Measurements from ENCODE around the gene SRPK2. TPM values are rescaled to one million over a fixed set of nuclear protein-coding genes. Genes with fewer than 3 reads are reported as not detected.
"Not testable (repeated sequence)": the region's sequence is repeated elsewhere in the genome, so short reads cannot be mapped to it uniquely, and the experiment has no call there.

SRPK2 gene
- polyA plus RNA-seq, 1 donor, result 26.7 TPM

- Histone ChIP-seq H3K36me3 (ENCODE audit: control insufficient read depth, insufficient read depth, low read length) (no peaks in the 10 kb centered on the region), H3K4me3 (ENCODE audit: low read length) (no peak overlapping the region), H3K27me3 (ENCODE audit: control insufficient read depth, insufficient read depth, low read length) (no peaks in the 10 kb centered on the region), H3K27ac (ENCODE audit: low read length) (no peak overlapping the region), H3K9me3 (ENCODE audit: control insufficient read depth, low read depth, low read length) (no peaks in the 10 kb centered on the region), H3K4me1 (ENCODE audit: control insufficient read depth, insufficient read depth, low read length) (peaks cover 7% of the 10 kb centered on the region)
- DNase-seq, result no peak
- WGBS (ENCODE audit: insufficient coverage, low lambda C conversion rate), result no CpG with 5 or more reads among the region's 6 CpGs
Observed at GRCh38 chr7:105355701-105356100, 33.0 kb downstream of the SRPK2 start.

- Histone ChIP-seq H3K36me3 (ENCODE audit: control insufficient read depth, insufficient read depth, low read length) (no peaks in the 10 kb centered on the region), H3K27ac (ENCODE audit: low read length) (no peak overlapping the region), H3K4me1 (ENCODE audit: control insufficient read depth, insufficient read depth, low read length) (peaks cover 7% of the 10 kb centered on the region), H3K9me3 (ENCODE audit: control insufficient read depth, low read depth, low read length) (no peaks in the 10 kb centered on the region), H3K27me3 (ENCODE audit: control insufficient read depth, insufficient read depth, low read length) (no peaks in the 10 kb centered on the region), H3K4me3 (ENCODE audit: low read length) (no peak overlapping the region)
- no CpG with 5 or more reads among the region's 2 CpGs for WGBS (ENCODE audit: insufficient coverage, low lambda C conversion rate)
- DNase-seq, result no peak
Observed at GRCh38 chr7:105354383-105354782, 34.3 kb downstream of the SRPK2 start.

GRCh38 chr7:105353752-105354328, 34.9 kb downstream of the SRPK2 start:
- no peaks in the 10 kb centered on the region for H3K27me3 ChIP-seq (ENCODE audit: control insufficient read depth, insufficient read depth, low read length)
- H3K9me3 ChIP-seq (ENCODE audit: control insufficient read depth, low read depth, low read length), result no peaks in the 10 kb centered on the region
- no peak overlapping the region for H3K4me3 ChIP-seq (ENCODE audit: low read length)
- no peaks in the 10 kb centered on the region for H3K36me3 ChIP-seq (ENCODE audit: control insufficient read depth, insufficient read depth, low read length)
- DNase-seq, result peak; percentile 12 to 22
- peaks cover 7% of the 10 kb centered on the region for H3K4me1 ChIP-seq (ENCODE audit: control insufficient read depth, insufficient read depth, low read length)
- H3K27ac ChIP-seq (ENCODE audit: low read length), result no peak overlapping the region
- WGBS (ENCODE audit: insufficient coverage, low lambda C conversion rate), result no CpG with 5 or more reads among the region's 5 CpGs

- DNase-seq, result peak; percentile 53 to 73
- Histone ChIP-seq H3K36me3 (ENCODE audit: control insufficient read depth, insufficient read depth, low read length) (no peaks in the 10 kb centered on the region), H3K4me1 (ENCODE audit: control insufficient read depth, insufficient read depth, low read length) (peaks cover 7% of the 10 kb centered on the region), H3K27me3 (ENCODE audit: control insufficient read depth, insufficient read depth, low read length) (no peaks in the 10 kb centered on the region), H3K4me3 (ENCODE audit: low read length) (no peak overlapping the region), H3K27ac (ENCODE audit: low read length) (no peak overlapping the region), H3K9me3 (ENCODE audit: control insufficient read depth, low read depth, low read length) (no peaks in the 10 kb centered on the region)
- WGBS (ENCODE audit: insufficient coverage, low lambda C conversion rate), result no CpG with 5 or more reads among the region's 4 CpGs
Observed at GRCh38 chr7:105352901-105353668, 35.6 kb downstream of the SRPK2 start.

- no peaks in the 10 kb centered on the region for H3K36me3 ChIP-seq (ENCODE audit: control insufficient read depth, insufficient read depth, low read length)
- peak; percentile 15 to 43 for DNase-seq
- WGBS (ENCODE audit: insufficient coverage, low lambda C conversion rate), result no CpG with 5 or more reads among the region's 3 CpGs
- no peak overlapping the region for H3K4me3 ChIP-seq (ENCODE audit: low read length)
- peaks cover 7% of the 10 kb centered on the region for H3K4me1 ChIP-seq (ENCODE audit: control insufficient read depth, insufficient read depth, low read length)
- no peaks in the 10 kb centered on the region for H3K9me3 ChIP-seq (ENCODE audit: control insufficient read depth, low read depth, low read length)
- H3K27ac ChIP-seq (ENCODE audit: low read length), result no peak overlapping the region
- H3K27me3 ChIP-seq (ENCODE audit: control insufficient read depth, insufficient read depth, low read length), result no peaks in the 10 kb centered on the region
Observed at GRCh38 chr7:105352018-105352612, 36.6 kb downstream of the SRPK2 start.

- WGBS (ENCODE audit: insufficient coverage, low lambda C conversion rate), result no CpG with 5 or more reads among the region's 7 CpGs
- Histone ChIP-seq H3K4me1 (ENCODE audit: control insufficient read depth, insufficient read depth, low read length) (peaks cover 7% of the 10 kb centered on the region), H3K27ac (ENCODE audit: low read length) (no peak overlapping the region)
Observed at GRCh38 chr7:105350906-105351305, 37.8 kb downstream of the SRPK2 start.

GRCh38 chr7:105348177-105348576, 40.5 kb downstream of the SRPK2 start:
- H3K9me3 ChIP-seq (ENCODE audit: control insufficient read depth, low read depth, low read length); H3K36me3 ChIP-seq (ENCODE audit: control insufficient read depth, insufficient read depth, low read length); H3K4me1 ChIP-seq (ENCODE audit: control insufficient read depth, insufficient read depth, low read length); H3K4me3 ChIP-seq (ENCODE audit: low read length); H3K27ac ChIP-seq (ENCODE audit: low read length); H3K27me3 ChIP-seq (ENCODE audit: control insufficient read depth, insufficient read depth, low read length); DNase-seq: not testable (repeated sequence)
- no CpG with 5 or more reads among the region's 11 CpGs for WGBS (ENCODE audit: insufficient coverage, low lambda C conversion rate)

More at GRCh38 chr7:105350906-105351305, 37.8 kb downstream of the SRPK2 start:
- no peak for DNase-seq
- Histone ChIP-seq H3K4me3 (ENCODE audit: low read length) (no peak overlapping the region), H3K9me3 (ENCODE audit: control insufficient read depth, low read depth, low read length) (no peaks in the 10 kb centered on the region), H3K36me3 (ENCODE audit: control insufficient read depth, insufficient read depth, low read length) (no peaks in the 10 kb centered on the region), H3K27me3 (ENCODE audit: control insufficient read depth, insufficient read depth, low read length) (no peaks in the 10 kb centered on the region)

GRCh38 chr7:105346593-105347322, 42.0 kb downstream of the SRPK2 start:
- H3K27me3 ChIP-seq (ENCODE audit: control insufficient read depth, insufficient read depth, low read length), result no peaks in the 10 kb centered on the region
- H3K4me1 ChIP-seq (ENCODE audit: control insufficient read depth, insufficient read depth, low read length), result no peaks in the 10 kb centered on the region
- no peak for DNase-seq
- no peaks in the 10 kb centered on the region for H3K36me3 ChIP-seq (ENCODE audit: control insufficient read depth, insufficient read depth, low read length)
- H3K4me3 ChIP-seq (ENCODE audit: low read length), result no peak overlapping the region
- H3K27ac ChIP-seq (ENCODE audit: low read length), result no peak overlapping the region
- H3K9me3 ChIP-seq (ENCODE audit: control insufficient read depth, low read depth, low read length), result no peaks in the 10 kb centered on the region
- 100% methylated on average over 1 of the region's 10 CpGs for WGBS (ENCODE audit: insufficient coverage, low lambda C conversion rate)

GRCh38 chr7:105346138-105346537, 42.6 kb downstream of the SRPK2 start:
- WGBS (ENCODE audit: insufficient coverage, low lambda C conversion rate), result no CpG with 5 or more reads among the region's 2 CpGs
- Histone ChIP-seq H3K27me3 (ENCODE audit: control insufficient read depth, insufficient read depth, low read length) (no peaks in the 10 kb centered on the region), H3K9me3 (ENCODE audit: control insufficient read depth, low read depth, low read length) (no peaks in the 10 kb centered on the region), H3K4me1 (ENCODE audit: control insufficient read depth, insufficient read depth, low read length) (no peaks in the 10 kb centered on the region), H3K4me3 (ENCODE audit: low read length) (no peak overlapping the region), H3K27ac (ENCODE audit: low read length) (no peak overlapping the region), H3K36me3 (ENCODE audit: control insufficient read depth, insufficient read depth, low read length) (no peaks in the 10 kb centered on the region)
- no peak for DNase-seq

GRCh38 chr7:105345725-105346124, 43.0 kb downstream of the SRPK2 start:
- Histone ChIP-seq H3K4me1 (ENCODE audit: control insufficient read depth, insufficient read depth, low read length) (no peaks in the 10 kb centered on the region), H3K36me3 (ENCODE audit: control insufficient read depth, insufficient read depth, low read length) (no peaks in the 10 kb centered on the region)
- no CpG with 5 or more reads among the region's 3 CpGs for WGBS (ENCODE audit: insufficient coverage, low lambda C conversion rate)

More at GRCh38 chr7:105345725-105346124, 43.0 kb downstream of the SRPK2 start:
- no peak for DNase-seq
- Histone ChIP-seq H3K27ac (ENCODE audit: low read length) (no peak overlapping the region), H3K27me3 (ENCODE audit: control insufficient read depth, insufficient read depth, low read length) (no peaks in the 10 kb centered on the region), H3K9me3 (ENCODE audit: control insufficient read depth, low read depth, low read length) (no peaks in the 10 kb centered on the region), H3K4me3 (ENCODE audit: low read length) (no peak overlapping the region)
